Endothelial cell of umbilical vein (primary cell): ENCODE data around the gene PHACTR2. TPM values are rescaled to one million over a fixed set of nuclear protein-coding genes. Genes with fewer than 3 reads are reported as not detected.

Source experiments
- BruUV-seq: library from RNA; stranded (reverse); fragments of 400-500 nt; replicated peaks from 2 replicates; lab custom pipeline; 2021; lab: Mats Ljungman, UMichigan
- CTCF ChIA-PET: fragments of 300-600, 350-600 bp; sonication (Branson Sonifier 250); formaldehyde crosslinking; loops from one replicate; lab custom pipeline; 2021; ENCODE audit warnings: antibody characterized with exemption, inconsistent platforms; lab: Charles Lee
- POLR2A ChIA-PET: fragments of 300-600, 350-600 bp; sonication (Branson Sonifier 250); formaldehyde crosslinking; loops from one replicate; lab custom pipeline; 2021; ENCODE audit warnings: antibody characterized with exemption, inconsistent platforms; lab: Charles Lee
- DNase-seq: peaks from one replicate; pipeline ENCODE4 v3.0.0-alpha.2; 2011; ENCODE audit warnings: low read depth, low spot score
- FAIRE-seq: peaks from 2 replicates; lab custom pipeline; 2011; peaks lifted over from hg19 to GRCh38; lab: Jason Lieb, UNC
- H2AFZ ChIP-seq: 2 replicates; pipeline ENCODE4 v1.6.0; 2012; ENCODE audit warnings: low read depth, low read length, control low read depth, inconsistent platforms
- H3K27ac ChIP-seq: 2 replicates; pipeline ENCODE4 v1.5.1; 2011; ENCODE audit warnings: low read depth, mild to moderate bottlenecking, control low read depth, low read length, moderate library complexity; ENCODE audit not compliant: insufficient read depth
- H3K27me3 ChIP-seq, 2 experiments: 2 replicates each; pipeline versions ENCODE4 v1.6.0 to v1.6.1; 2011; ENCODE audit warnings: low read length in 2 of 2, mixed read lengths in 1 of 2; ENCODE audit not compliant: control insufficient read depth in 2 of 2, insufficient read depth in 2 of 2
- H3K36me3 ChIP-seq, 2 experiments: 2 replicates in 1 of 2; 3 replicates in 1 of 2; pipeline ENCODE4 v1.5.1; 2011; ENCODE audit warnings: low read length in 2 of 2, mild to moderate bottlenecking in 1 of 2, moderate library complexity in 1 of 2; ENCODE audit not compliant: control insufficient read depth in 2 of 2, insufficient read depth in 2 of 2; ENCODE audit errors: extremely low read depth in 1 of 2
- H3K4me1 ChIP-seq: 3 replicates; pipeline ENCODE4 v1.5.1; 2011; ENCODE audit warnings: mild to moderate bottlenecking, low read length; ENCODE audit not compliant: control insufficient read depth, insufficient read depth; ENCODE audit errors: extremely low read depth
- H3K4me2 ChIP-seq: 2 replicates; pipeline ENCODE4 v1.6.1; 2011; ENCODE audit warnings: low read length, control low read depth, mixed read lengths; ENCODE audit not compliant: insufficient read depth
- H3K4me3 ChIP-seq, 3 experiments: fragments of 200-600 bp in 1 of 3; sonication (generic), shearing (Covaris generic) in 1 of 3; replicated peaks in 1 of 3; 2 replicates each; pipeline ENCODE4 v1.5.1; 2011 to 2016; ENCODE audit warnings: control low read depth in 3 of 3, low read length in 3 of 3, mild to moderate bottlenecking in 2 of 3, inconsistent platforms in 1 of 3, low read depth in 1 of 3, moderate library complexity in 1 of 3; ENCODE audit not compliant: insufficient read depth in 1 of 3
- H3K79me2 ChIP-seq: 2 replicates; pipeline ENCODE4 v1.6.0; 2012; ENCODE audit warnings: low read length, inconsistent platforms; ENCODE audit not compliant: control insufficient read depth, insufficient read depth
- H3K9ac ChIP-seq: replicated peaks from 2 replicates; pipeline ENCODE3; 2011; ENCODE audit warnings: low read length, control low read depth; ENCODE audit not compliant: insufficient read depth; ENCODE audit errors: extremely low read depth
- H3K9me1 ChIP-seq: replicated peaks from 3 replicates; pipeline ENCODE4 v1.6.0; 2011; ENCODE audit warnings: mild to moderate bottlenecking, low read length; ENCODE audit not compliant: control insufficient read depth, insufficient read depth; ENCODE audit errors: extremely low read depth
- H3K9me3 ChIP-seq: replicated peaks from 2 replicates; pipeline ENCODE4 v1.5.1; 2012; ENCODE audit warnings: low read length, inconsistent platforms; ENCODE audit not compliant: control insufficient read depth, insufficient read depth
- H4K20me1 ChIP-seq: replicated peaks from 2 replicates; pipeline ENCODE3; 2011; ENCODE audit warnings: mild to moderate bottlenecking, low read length; ENCODE audit not compliant: control insufficient read depth, insufficient read depth; ENCODE audit errors: extremely low read depth
- CTCF ChIP-seq, 2 donors: IDR thresholded peaks; 1 replicate in 1 of 2; 2 replicates in 1 of 2; pipeline ENCODE4 v1.5.1; 2011; ENCODE audit warnings: low read length in 2 of 2, mild to moderate bottlenecking in 2 of 2, moderate library complexity in 2 of 2, control low read depth in 1 of 2, inconsistent platforms in 1 of 2, low read depth in 1 of 2; ENCODE audit not compliant: insufficient read depth in 1 of 2; ENCODE audit errors: extremely low read depth in 1 of 2
- EZH2 ChIP-seq: IDR thresholded peaks from 2 replicates; pipeline ENCODE4 v1.6.1; 2012; ENCODE audit warnings: borderline replicate concordance, low read depth, mild to moderate bottlenecking, moderate library complexity, low read length, inconsistent platforms; ENCODE audit not compliant: severe bottlenecking
- FOS ChIP-seq: IDR thresholded peaks from 2 replicates; pipeline ENCODE4 v1.6.1; 2011; ENCODE audit warnings: mild to moderate bottlenecking, low read length, moderate library complexity, borderline replicate concordance; ENCODE audit not compliant: insufficient read depth
- GATA2 ChIP-seq: IDR thresholded peaks from 2 replicates; pipeline ENCODE4 v1.7.0; 2011; ENCODE audit warnings: low read depth, mild to moderate bottlenecking, moderate library complexity, mixed read lengths, low read length; ENCODE audit not compliant: insufficient read length, insufficient read depth
- JUN ChIP-seq: IDR thresholded peaks from 2 replicates; pipeline ENCODE4 v1.6.1; 2011; ENCODE audit warnings: borderline replicate concordance, low read depth; ENCODE audit not compliant: insufficient read length, insufficient read depth
- MAX ChIP-seq: IDR thresholded peaks from 2 replicates; pipeline ENCODE4 v1.6.1; 2011; ENCODE audit not compliant: insufficient read depth, insufficient read length
- MYC ChIP-seq: IDR thresholded peaks from one replicate; pipeline ENCODE4 v1.6.1; 2011; ENCODE audit warnings: mild to moderate bottlenecking, low read depth, low read length
- POLR2A ChIP-seq: IDR thresholded peaks from 2 replicates; pipeline ENCODE4 v1.6.1; 2012; ENCODE audit warnings: low read depth, mild to moderate bottlenecking, control low read depth, low read length
- POLR2AphosphoS5 ChIP-seq: IDR thresholded peaks from 2 replicates; pipeline ENCODE4 v1.6.1; 2012; ENCODE audit warnings: low read depth, mild to moderate bottlenecking, control low read depth, low read length, moderate library complexity; ENCODE audit not compliant: insufficient read depth
- dilution Hi-C: fragments of 300-500 bp; cut with MboI; formaldehyde crosslinking; loops from one replicate; pipeline ENCODE4 v1.15.0; 2019; ENCODE audit warnings: low sequenced_read_pairs; ENCODE audit not compliant: extremely low pct_ligation_motif_present
- intact Hi-C: fragments of 100-400 bp; cut with micrococcal nuclease; formaldehyde crosslinking; loops from one replicate; pipeline ENCODE4 v1.10.0; 2022
- polyA plus RNA-seq, 4 experiments: library from polyadenylated mRNA; depleted of rRNA in 3 of 4; stranded (reverse) in 3 of 4; unstranded in 1 of 4; fragments of >200 nt; gene quantifications; 2 replicates each; pipeline versions ENCODE4 v1.2.1 to v1.2.3, GENCODE V29; 2011 to 2012; ENCODE audit warnings: missing spikeins in 1 of 4
- total RNA-seq: library from RNA; stranded (reverse); gene quantifications from 2 replicates; pipeline ENCODE4 v1.2.3, GENCODE V29; 2021

PHACTR2 gene
- total and polyA plus RNA-seq, 2 donors (not counting 3 experiments of a cell fraction or from before 2014, with no cell fraction given) = 16.3 to 178 TPM

GRCh38 chr6:143843677-143843999 lies 165.9 kb downstream of the PHACTR2 start:
- Histone ChIP-seq H3K9ac (peak overlapping the region; percentile 91), H2AFZ (peak overlapping the region; percentile 57), H3K9me1 (no peaks in the 10 kb centered on the region), H3K36me3 (peaks cover 17 to 26% of the 10 kb centered on the region in 2 experiments), H3K27me3 (no peaks in the 10 kb centered on the region), H3K9me3 (no peaks in the 10 kb centered on the region), H3K79me2 (peaks cover 32% of the 10 kb centered on the region), H3K4me3 (peak overlapping the region; percentile 45 to 82 (median 46)), H4K20me1 (no peaks in the 10 kb centered on the region), H3K4me2 (peak overlapping the region; percentile 94), H3K4me1 (peaks cover 9% of the 10 kb centered on the region), H3K27ac (peak overlapping the region; percentile 90)
- FAIRE-seq (no peak), DNase-seq (no peak)
- POLR2A ChIA-PET = interaction anchor here (1.0 to 1.4 kb wide), 3 partner anchors 21 to 268 kb away, joined by 3 to 11 read pairs (median 4); partner anchors contain the start of gene PHACTR2
- CTCF ChIA-PET = interaction anchor here (0.6 to 4.2 kb wide), 11 partner anchors 15 to 268 kb away, joined by 3 to 40 read pairs (median 4); no protein-coding TSS in a partner anchor
- dilution Hi-C loops = no loop called here
- TF ChIP-seq MYC (no peak), MAX (no peak), CTCF (IDR thresholded peaks at IDR 0.05; ENCODE audit: extremely low read depth in 1 of 2, insufficient read depth in 1 of 2, low read depth in 1 of 2, low read length in 2 of 2) (no peak), GATA2 (no peak), EZH2 (no peak), POLR2A (no peak), FOS (no peak), POLR2AphosphoS5 (no peak), JUN (no peak)
- intact Hi-C loops = loop anchor here (1.0 to 2.0 kb wide), 5 partner anchors 21 to 268 kb away; no protein-coding TSS in a partner anchor
- TSS peak; percentile 49 for BruUV-seq
